OCI-LY3 (cell line): ENCODE measurements around the gene RANBP10.
A peak's percentile ranks its signal among the peaks of the same experiment; 100 is the strongest.
"Not testable (repeated sequence)": the region's sequence is repeated elsewhere in the genome, so short reads cannot be mapped to it uniquely, and the experiment has no call there.

Source experiments
- H2AFZ ChIP-seq: fragments of 200-600, 300-600 bp; shearing (Covaris generic); 2 replicates; pipeline ENCODE4 v1.6.0; 2014; ENCODE audit warnings: antibody characterized with exemption, low read depth, low read length
- H3K27ac ChIP-seq: fragments of 200-600, 300-600 bp; sonication (generic); 2 replicates; pipeline ENCODE4 v1.5.1; 2014; ENCODE audit warnings: mild to moderate bottlenecking, low read length, moderate library complexity, mixed read lengths
- H3K27me3 ChIP-seq: fragments of 200-600, 300-600 bp; sonication (generic); 2 replicates; pipeline ENCODE4 v1.6.1; 2014; ENCODE audit warnings: low read depth, low read length, mixed read lengths
- H3K36me3 ChIP-seq: fragments of 200-600, 300-600 bp; sonication (generic); replicated peaks from 2 replicates; pipeline ENCODE3; 2014; ENCODE audit warnings: low read depth, low read length, mixed read lengths
- H3K4me1 ChIP-seq: fragments of 300-600, 200-600 bp; sonication (generic); 2 replicates; pipeline ENCODE4 v1.6.1; 2014; ENCODE audit warnings: low read length, mixed read lengths
- H3K4me2 ChIP-seq: fragments of 200-600, 300-600 bp; sonication (generic); 2 replicates; pipeline ENCODE4 v1.6.1; 2014; ENCODE audit warnings: low read length, mixed read lengths
- H3K4me3 ChIP-seq: fragments of 300-600, 200-600 bp; sonication (generic); 2 replicates; pipeline ENCODE4 v1.5.1; 2014; ENCODE audit warnings: antibody characterized with exemption, mild to moderate bottlenecking, low read length, moderate library complexity
- H3K79me2 ChIP-seq: fragments of 300-600, 200-600 bp; shearing (Covaris generic); 2 replicates; pipeline ENCODE4 v1.6.1; 2014; ENCODE audit warnings: mild to moderate bottlenecking, low read length, mixed read lengths
- H3K9ac ChIP-seq: fragments of 300-600, 200-600 bp; shearing (Covaris generic); 2 replicates; pipeline ENCODE4 v1.6.0; 2014; ENCODE audit warnings: mild to moderate bottlenecking, low read length, moderate library complexity
- H3K9me3 ChIP-seq: fragments of 200-600, 300-600 bp; shearing (Covaris generic); 2 replicates; pipeline ENCODE4 v1.6.1; 2014; ENCODE audit warnings: low read length, mixed read lengths; ENCODE audit not compliant: insufficient read depth
- H4K20me1 ChIP-seq: fragments of 200-600, 300-600 bp; sonication (generic); 2 replicates; pipeline ENCODE4 v1.6.1; 2016; ENCODE audit warnings: low read length, mixed read lengths; ENCODE audit not compliant: insufficient read depth
- EZH2phosphoT487 ChIP-seq: fragments of 200-600 bp; shearing (Covaris generic); IDR thresholded peaks from 2 replicates; pipeline ENCODE4 v1.6.1; 2018; ENCODE audit warnings: antibody characterized with exemption, mixed run types, low read depth
- TF ChIP-seq, protein P1 (sequence below): fragments of 200-600, 300-600 bp; sonication (generic); IDR thresholded peaks from 2 replicates; pipeline ENCODE4 v1.5.1; 2014; ENCODE audit warnings: antibody characterized with exemption, low read length, low read depth

RANBP10 gene

DNA sequence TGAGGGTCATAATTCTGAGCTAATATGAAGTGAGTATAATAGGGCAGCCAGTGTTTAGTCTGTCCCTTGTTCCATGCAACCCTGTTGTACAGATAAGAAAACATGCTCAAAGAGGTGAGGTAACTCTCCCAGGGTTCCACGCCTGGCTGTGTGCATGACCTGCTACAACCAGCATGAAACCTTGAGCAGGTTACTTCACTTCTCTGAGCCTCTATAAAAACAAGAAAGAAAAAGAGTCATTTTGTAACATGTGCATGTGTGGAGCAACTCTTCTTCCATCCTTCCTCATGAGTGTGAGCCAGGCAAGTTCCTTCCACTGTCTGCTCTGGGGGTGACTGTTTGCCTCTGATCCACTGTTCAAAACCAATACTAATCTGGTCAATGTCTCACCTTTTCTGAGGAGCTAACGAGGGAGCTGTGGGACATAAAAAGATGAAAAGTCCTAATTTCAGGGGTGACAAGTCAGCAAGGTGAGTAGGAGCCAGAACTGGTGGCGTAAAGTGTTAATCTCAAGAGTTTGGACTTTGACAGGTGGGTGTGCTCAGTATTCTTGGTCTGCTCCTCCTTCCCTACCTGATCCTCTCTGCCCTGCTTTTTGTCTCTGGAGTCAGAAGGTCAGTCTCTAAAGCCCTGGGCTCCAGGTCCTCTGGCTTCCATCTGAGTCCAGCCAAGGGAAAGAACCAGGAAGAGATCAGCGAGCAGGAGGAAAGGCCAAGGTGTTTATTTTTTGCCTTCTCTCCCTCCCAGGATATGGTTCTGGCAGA, 108.8 kb downstream of the RANBP10 start:
- no peak overlapping the region for H3K4me3 ChIP-seq
- no peaks in the 10 kb centered on the region for H3K27me3 ChIP-seq
- no peak overlapping the region for H3K4me2 ChIP-seq
- no peak overlapping the region for H3K9ac ChIP-seq
- TF ChIP-seq EZH2phosphoT487: no peak
- no peaks in the 10 kb centered on the region for H4K20me1 ChIP-seq
- H3K9me3 ChIP-seq: no peaks in the 10 kb centered on the region
- peaks cover 11% of the 10 kb centered on the region for H3K4me1 ChIP-seq
- peaks cover 5% of the 10 kb centered on the region for H3K36me3 ChIP-seq
- no peak overlapping the region for H3K27ac ChIP-seq
- H2AFZ ChIP-seq: no peak overlapping the region
- peaks cover 20% of the 10 kb centered on the region for H3K79me2 ChIP-seq

DNA sequence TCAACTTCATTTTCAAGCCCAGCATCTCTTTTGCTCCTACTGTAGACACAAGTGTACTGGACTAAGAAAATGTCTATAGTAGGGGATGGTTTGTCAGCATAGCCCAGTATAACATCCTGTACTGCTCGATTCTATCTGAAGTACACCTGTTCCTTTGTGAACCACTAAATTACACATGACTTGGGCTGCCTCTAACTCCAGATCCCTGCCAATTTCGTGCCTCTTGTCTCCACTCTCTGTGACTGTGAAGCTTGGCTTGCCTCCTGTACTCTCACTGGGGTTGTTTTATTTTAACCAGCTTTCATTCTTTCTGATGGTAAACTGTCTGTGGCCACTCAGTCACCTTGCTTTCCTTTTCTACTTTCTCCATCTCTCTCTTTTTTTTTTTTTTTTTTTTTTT, 111.7 kb downstream of the RANBP10 start:
- Histone ChIP-seq H3K27ac (no peak overlapping the region), H2AFZ (no peak overlapping the region), H3K4me2 (no peak overlapping the region), H3K4me1 (peaks cover 26% of the 10 kb centered on the region), H3K27me3 (no peaks in the 10 kb centered on the region), H3K36me3 (peaks cover 5% of the 10 kb centered on the region), H3K4me3 (no peak overlapping the region), H4K20me1 (no peaks in the 10 kb centered on the region), H3K9ac (no peak overlapping the region), H3K79me2 (peaks cover 11% of the 10 kb centered on the region), H3K9me3 (no peaks in the 10 kb centered on the region)
- no peak for TF ChIP-seq EZH2phosphoT487
- TF ChIP-seq, protein P1, sequence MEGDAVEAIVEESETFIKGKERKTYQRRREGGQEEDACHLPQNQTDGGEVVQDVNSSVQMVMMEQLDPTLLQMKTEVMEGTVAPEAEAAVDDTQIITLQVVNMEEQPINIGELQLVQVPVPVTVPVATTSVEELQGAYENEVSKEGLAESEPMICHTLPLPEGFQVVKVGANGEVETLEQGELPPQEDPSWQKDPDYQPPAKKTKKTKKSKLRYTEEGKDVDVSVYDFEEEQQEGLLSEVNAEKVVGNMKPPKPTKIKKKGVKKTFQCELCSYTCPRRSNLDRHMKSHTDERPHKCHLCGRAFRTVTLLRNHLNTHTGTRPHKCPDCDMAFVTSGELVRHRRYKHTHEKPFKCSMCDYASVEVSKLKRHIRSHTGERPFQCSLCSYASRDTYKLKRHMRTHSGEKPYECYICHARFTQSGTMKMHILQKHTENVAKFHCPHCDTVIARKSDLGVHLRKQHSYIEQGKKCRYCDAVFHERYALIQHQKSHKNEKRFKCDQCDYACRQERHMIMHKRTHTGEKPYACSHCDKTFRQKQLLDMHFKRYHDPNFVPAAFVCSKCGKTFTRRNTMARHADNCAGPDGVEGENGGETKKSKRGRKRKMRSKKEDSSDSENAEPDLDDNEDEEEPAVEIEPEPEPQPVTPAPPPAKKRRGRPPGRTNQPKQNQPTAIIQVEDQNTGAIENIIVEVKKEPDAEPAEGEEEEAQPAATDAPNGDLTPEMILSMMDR: no peak

GRCh38 chr16:67693517-67694285, 112.7 kb downstream of the RANBP10 start:
- peaks cover 11% of the 10 kb centered on the region for H3K79me2 ChIP-seq
- not testable (repeated sequence) for H3K9ac ChIP-seq, H2AFZ ChIP-seq, H3K27me3 ChIP-seq, H3K9me3 ChIP-seq, H4K20me1 ChIP-seq, H3K36me3 ChIP-seq
- peak overlapping the region; percentile 41; the same call in 1 of the 2 replicates for H3K4me3 ChIP-seq
- peak overlapping the region; percentile 73 for H3K4me2 ChIP-seq
- H3K27ac ChIP-seq: peak overlapping the region; percentile 29; the same call in 1 of the 2 replicates
- H3K4me1 ChIP-seq: peaks cover 26% of the 10 kb centered on the region

DNA sequence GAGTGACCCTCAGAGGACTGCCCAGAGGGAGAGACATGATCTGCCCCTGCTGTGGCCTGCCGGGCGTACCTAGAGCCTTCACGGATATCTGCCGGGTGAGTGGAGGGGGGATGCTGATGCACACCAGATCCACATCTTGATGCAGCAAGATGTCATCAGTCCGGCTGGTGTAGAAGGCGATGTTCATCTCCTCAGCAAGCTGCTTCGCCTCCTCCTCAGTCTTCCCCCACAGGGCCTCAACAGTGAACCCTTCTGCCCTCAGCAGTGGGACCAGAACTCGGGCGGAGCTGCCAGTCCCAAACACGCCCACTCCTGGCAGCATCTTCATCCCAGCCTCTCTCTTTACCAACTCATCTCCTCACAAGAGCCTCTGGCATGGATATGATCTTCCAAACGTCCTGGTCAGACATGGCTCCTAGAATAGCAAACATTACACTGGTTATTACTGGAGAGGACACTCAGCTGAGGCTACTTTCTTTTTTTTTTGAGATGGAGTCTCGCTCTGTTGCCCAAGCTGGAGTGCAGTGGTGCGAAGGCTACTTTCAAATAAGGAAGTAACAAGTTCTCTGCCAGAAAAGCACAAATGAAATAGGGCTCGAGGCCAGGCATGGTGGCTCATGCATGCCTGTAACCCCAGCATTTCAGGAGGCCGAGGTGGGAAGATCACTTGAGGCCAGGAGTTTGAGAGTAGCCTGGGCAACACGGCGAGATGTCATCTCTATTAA, 120.8 kb downstream of the RANBP10 start:
- H3K4me3 ChIP-seq: no peak overlapping the region
- no peak overlapping the region for H3K9ac ChIP-seq
- no peaks in the 10 kb centered on the region for H3K9me3 ChIP-seq
- TF ChIP-seq, protein P1: no peak
- no peak for TF ChIP-seq EZH2phosphoT487
- H3K79me2 ChIP-seq: no peaks in the 10 kb centered on the region
- no peaks in the 10 kb centered on the region for H4K20me1 ChIP-seq
- H2AFZ ChIP-seq: no peak overlapping the region
- H3K27me3 ChIP-seq: no peaks in the 10 kb centered on the region
- peaks cover 6% of the 10 kb centered on the region; the same call in 1 of the 2 replicates for H3K4me1 ChIP-seq
- peaks cover 16% of the 10 kb centered on the region for H3K36me3 ChIP-seq
- no peak overlapping the region for H3K27ac ChIP-seq
- no peak overlapping the region for H3K4me2 ChIP-seq
